Measurements from ENCODE around the gene CLDN19. TPM values are rescaled to one million over a fixed set of nuclear protein-coding genes. Genes with fewer than 3 reads are reported as not detected.

CLDN19 gene, protein sequence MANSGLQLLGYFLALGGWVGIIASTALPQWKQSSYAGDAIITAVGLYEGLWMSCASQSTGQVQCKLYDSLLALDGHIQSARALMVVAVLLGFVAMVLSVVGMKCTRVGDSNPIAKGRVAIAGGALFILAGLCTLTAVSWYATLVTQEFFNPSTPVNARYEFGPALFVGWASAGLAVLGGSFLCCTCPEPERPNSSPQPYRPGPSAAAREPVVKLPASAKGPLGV
- total RNA-seq: 1 to 10 TPM in 2 of 3 donors, not detected in 1; 2.9 to 3.1 TPM

- no peaks in the 10 kb centered on the region for H3K4me1 ChIP-seq
- DNase-seq (ENCODE audit: low spot score in 2 of 2): no peak
- H3K27ac ChIP-seq: peak within 1 kb of the TSS; percentile 40 to 78
- H3K9me3 ChIP-seq: no peaks in the 10 kb centered on the region
- TF ChIP-seq POLR2A (IDR thresholded peaks at IDR 0.05): no peak
- intact Hi-C loops (cut with DNase I; ENCODE audit: low total_unique reads): no loop called here
- H3K27me3 ChIP-seq: no peaks in the 10 kb centered on the region
- no peaks in the 10 kb centered on the region for H3K36me3 ChIP-seq
- peak within 1 kb of the TSS in 2 of 3 donors; percentile 28 to 40 for H3K4me3 ChIP-seq
Measured at GRCh38 chr1:42739753-42740700, at the start of gene CLDN19. Gene CLDN19, minus strand, starts transcription at chr1:42740236. Its CDS starts 173 bp downstream, at chr1:42740063.

- Histone ChIP-seq H3K4me1 (no peaks in the 10 kb centered on the region), H3K27ac (no peak overlapping the region), H3K9me3 (no peaks in the 10 kb centered on the region), H3K4me3 (no peak overlapping the region), H3K27me3 (no peaks in the 10 kb centered on the region), H3K36me3 (no peaks in the 10 kb centered on the region)
- TF ChIP-seq POLR2AphosphoS5 (IDR thresholded peaks at IDR 0.05) (no peak), POLR2A (IDR thresholded peaks at IDR 0.05) (no peak)
- TF ChIP-seq, protein P1, sequence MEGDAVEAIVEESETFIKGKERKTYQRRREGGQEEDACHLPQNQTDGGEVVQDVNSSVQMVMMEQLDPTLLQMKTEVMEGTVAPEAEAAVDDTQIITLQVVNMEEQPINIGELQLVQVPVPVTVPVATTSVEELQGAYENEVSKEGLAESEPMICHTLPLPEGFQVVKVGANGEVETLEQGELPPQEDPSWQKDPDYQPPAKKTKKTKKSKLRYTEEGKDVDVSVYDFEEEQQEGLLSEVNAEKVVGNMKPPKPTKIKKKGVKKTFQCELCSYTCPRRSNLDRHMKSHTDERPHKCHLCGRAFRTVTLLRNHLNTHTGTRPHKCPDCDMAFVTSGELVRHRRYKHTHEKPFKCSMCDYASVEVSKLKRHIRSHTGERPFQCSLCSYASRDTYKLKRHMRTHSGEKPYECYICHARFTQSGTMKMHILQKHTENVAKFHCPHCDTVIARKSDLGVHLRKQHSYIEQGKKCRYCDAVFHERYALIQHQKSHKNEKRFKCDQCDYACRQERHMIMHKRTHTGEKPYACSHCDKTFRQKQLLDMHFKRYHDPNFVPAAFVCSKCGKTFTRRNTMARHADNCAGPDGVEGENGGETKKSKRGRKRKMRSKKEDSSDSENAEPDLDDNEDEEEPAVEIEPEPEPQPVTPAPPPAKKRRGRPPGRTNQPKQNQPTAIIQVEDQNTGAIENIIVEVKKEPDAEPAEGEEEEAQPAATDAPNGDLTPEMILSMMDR (IDR thresholded peaks at IDR 0.05): no peak
- intact Hi-C loops (cut with DNase I; ENCODE audit: low total_unique reads): loop anchor here (5.0 kb wide), 1 partner anchor 1874 kb away; no protein-coding TSS in a partner anchor
- no peak for DNase-seq (ENCODE audit: low spot score in 2 of 2)
Measured at GRCh38 chr1:42788021-42788420, 48.0 kb upstream of the CLDN19 start.

- no peaks in the 10 kb centered on the region for H3K9me3 ChIP-seq
- intact Hi-C loops (cut with DNase I; ENCODE audit: low total_unique reads): loop anchor here (5.0 kb wide), 1 partner anchor 1876 kb away; no protein-coding TSS in a partner anchor
- no peak for TF ChIP-seq POLR2AphosphoS5 (IDR thresholded peaks at IDR 0.05)
- TF ChIP-seq, protein P1 (IDR thresholded peaks at IDR 0.05): no peak
- no peak for TF ChIP-seq POLR2A (IDR thresholded peaks at IDR 0.05)
- no peaks in the 10 kb centered on the region for H3K27me3 ChIP-seq
- no peak for DNase-seq (ENCODE audit: low spot score in 2 of 2)
- no peak overlapping the region for H3K4me3 ChIP-seq
- no peaks in the 10 kb centered on the region for H3K4me1 ChIP-seq
- no peak overlapping the region for H3K27ac ChIP-seq
- no peaks in the 10 kb centered on the region for H3K36me3 ChIP-seq
Measured at GRCh38 chr1:42786097-42786496, 46.1 kb upstream of the CLDN19 start.

DNA sequence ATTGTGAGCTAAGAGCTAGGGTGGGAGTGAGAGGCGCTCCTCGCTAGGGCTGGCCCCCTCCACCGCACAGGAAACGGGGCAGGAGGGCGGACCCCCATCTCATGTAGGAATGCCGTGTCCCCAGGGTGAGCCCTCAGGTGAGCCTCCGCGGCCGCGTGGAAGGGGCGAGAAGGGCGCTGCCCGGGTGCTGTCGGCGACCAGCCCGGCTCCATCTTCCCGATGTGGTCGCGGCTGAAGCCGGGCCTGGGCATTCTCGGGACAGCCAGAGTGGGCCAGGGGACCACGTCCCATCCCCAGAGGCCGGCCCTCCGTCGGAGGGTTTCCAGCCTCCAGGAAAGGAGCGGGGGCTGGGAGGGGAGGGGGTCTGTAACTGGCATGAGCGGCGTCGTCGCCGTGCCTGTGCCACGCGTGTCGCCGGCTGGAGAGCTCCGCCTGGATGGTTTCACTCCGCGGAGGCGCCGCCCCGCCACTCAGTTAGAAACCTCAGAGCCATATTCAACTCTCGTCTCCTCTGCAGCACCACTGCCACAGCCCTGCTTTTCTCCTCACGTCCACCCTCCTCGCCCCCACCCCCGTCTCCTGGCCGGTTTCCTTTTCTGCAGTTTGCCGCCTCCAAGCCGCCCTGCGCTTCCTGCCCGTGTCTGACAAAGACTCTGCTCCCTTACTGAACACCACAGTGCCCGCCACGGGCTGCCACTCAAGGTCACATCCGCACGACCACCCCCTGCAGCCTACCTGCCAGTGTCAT lies 45.1 kb upstream of the CLDN19 start, which contains the start of gene TMEM269:
TSS of gene TMEM269 (plus strand) at position 46 of the 748 bp plus-strand sequence. CDS start 4,903 bp downstream, outside the sequence.
- no peak within 1 kb of the TSS for H3K27ac ChIP-seq
- no peak for DNase-seq (ENCODE audit: low spot score in 2 of 2)
- TF ChIP-seq POLR2AphosphoS5 (IDR thresholded peaks at IDR 0.05) (no peak), POLR2A (IDR thresholded peaks at IDR 0.05) (no peak)
- TF ChIP-seq, protein P1 (IDR thresholded peaks at IDR 0.05): no peak
- intact Hi-C loops (cut with DNase I; ENCODE audit: low total_unique reads): loop anchor here (5.0 kb wide), 1 partner anchor 1877 kb away; no protein-coding TSS in a partner anchor
- H3K4me3 ChIP-seq: peak within 1 kb of the TSS; percentile 36 to 74 (median 52)
- no peaks in the 10 kb centered on the region for H3K36me3 ChIP-seq
- H3K9me3 ChIP-seq: no peaks in the 10 kb centered on the region
- no peaks in the 10 kb centered on the region for H3K4me1 ChIP-seq
- no peaks in the 10 kb centered on the region for H3K27me3 ChIP-seq

GRCh38 chr1:42784547-42784945 lies 44.5 kb upstream of the CLDN19 start:
- H3K4me3 ChIP-seq: peak overlapping the region; percentile 36 to 74 (median 52)
- TF ChIP-seq, protein P1 (IDR thresholded peaks at IDR 0.05): no peak
- TF ChIP-seq POLR2AphosphoS5 (IDR thresholded peaks at IDR 0.05) (no peak), POLR2A (IDR thresholded peaks at IDR 0.05) (no peak)
- intact Hi-C loops (cut with DNase I; ENCODE audit: low total_unique reads): no loop called here
- no peak for DNase-seq (ENCODE audit: low spot score in 2 of 2)
- H3K4me1 ChIP-seq: no peaks in the 10 kb centered on the region
- no peaks in the 10 kb centered on the region for H3K9me3 ChIP-seq
- no peak overlapping the region for H3K27ac ChIP-seq
- H3K27me3 ChIP-seq: no peaks in the 10 kb centered on the region
- H3K36me3 ChIP-seq: no peaks in the 10 kb centered on the region
